Activated naive CD8-positive, alpha-beta T cell treated with anti-CD3 and anti-CD28 coated beads for 36 hours (primary cell): Measurements from ENCODE around the gene CUL2. TPM values are rescaled to one million over a fixed set of nuclear protein-coding genes. Genes with fewer than 3 reads are reported as not detected.
"Not testable (repeated sequence)": the region's sequence is repeated elsewhere in the genome, so short reads cannot be mapped to it uniquely, and the experiment has no call there.

ENCODE experiments used
- DNase-seq: peaks from one replicate; pipeline ENCODE4 v3.0.0; 2021
- H3K27ac Mint-ChIP-seq: one replicate; pipeline ENCODE4 v1.8.0; 2022; ENCODE audit warnings: mild to moderate bottlenecking, moderate library complexity, mixed read lengths
- H3K27me3 Mint-ChIP-seq: one replicate; pipeline ENCODE4 v1.8.0; 2022; ENCODE audit warnings: mild to moderate bottlenecking, mixed read lengths
- H3K36me3 Mint-ChIP-seq: one replicate; pipeline ENCODE4 v1.8.0; 2021; ENCODE audit warnings: mild to moderate bottlenecking, mixed read lengths
- H3K4me1 Mint-ChIP-seq: one replicate; pipeline ENCODE4 v1.8.0; 2021; ENCODE audit warnings: mixed read lengths
- H3K4me3 Mint-ChIP-seq: one replicate; pipeline ENCODE4 v1.8.0; 2022; ENCODE audit warnings: mild to moderate bottlenecking, moderate library complexity, mixed read lengths
- H3K9me3 Mint-ChIP-seq: one replicate; pipeline ENCODE4 v1.8.0; 2022; ENCODE audit warnings: mixed read lengths
- total RNA-seq, 2 experiments: library from RNA; stranded (reverse); gene quantifications; one replicate each; pipeline ENCODE4 v1.2.3, GENCODE V29; 2021

Gene CUL2
- total RNA-seq, 2 experiments from 2014 or later = 50.6 to 51.5 TPM

- no peak overlapping the region for H3K27ac Mint-ChIP-seq
- H3K9me3 Mint-ChIP-seq = no peaks in the 10 kb centered on the region
- peaks cover 22% of the 10 kb centered on the region for H3K27me3 Mint-ChIP-seq
- H3K4me3 Mint-ChIP-seq = no peak overlapping the region
- no peaks in the 10 kb centered on the region for H3K36me3 Mint-ChIP-seq
- no peak for DNase-seq
- H3K4me1 Mint-ChIP-seq = peaks cover 1% of the 10 kb centered on the region
These were observed 6.2 kb upstream of the CUL2 start for GRCh38 chr10:35096312-35096711.

- Mint-ChIP-seq H3K27ac (no peak overlapping the region), H3K9me3 (no peaks in the 10 kb centered on the region), H3K4me1 (peaks cover 22% of the 10 kb centered on the region), H3K27me3 (peaks cover 15% of the 10 kb centered on the region), H3K4me3 (no peak overlapping the region), H3K36me3 (peaks cover 6% of the 10 kb centered on the region)
- DNase-seq = no peak
These were observed 2.7 kb upstream of the CUL2 start for GRCh38 chr10:35092851-35093250.

GRCh38 chr10:35091994-35092790, 2.1 kb upstream of the CUL2 start:
- Mint-ChIP-seq H3K36me3 (peaks cover 12% of the 10 kb centered on the region), H3K4me3 (no peak overlapping the region), H3K4me1 (peaks cover 29% of the 10 kb centered on the region)

GRCh38 chr10:35089611-35090161, 455 bp downstream of the CUL2 start:
- H3K9me3 Mint-ChIP-seq = no peaks in the 10 kb centered on the region
- H3K27ac Mint-ChIP-seq = peak overlapping the region; percentile 87
- no peaks in the 10 kb centered on the region for H3K27me3 Mint-ChIP-seq
- peaks cover 14% of the 10 kb centered on the region for H3K36me3 Mint-ChIP-seq
- peaks cover 44% of the 10 kb centered on the region for H3K4me1 Mint-ChIP-seq
- peak overlapping the region; percentile 91 for H3K4me3 Mint-ChIP-seq
- no peak for DNase-seq

More at GRCh38 chr10:35091994-35092790, 2.1 kb upstream of the CUL2 start:
- H3K9me3 Mint-ChIP-seq = no peaks in the 10 kb centered on the region
- H3K27ac Mint-ChIP-seq = no peak overlapping the region
- DNase-seq = no peak
- H3K27me3 Mint-ChIP-seq = peaks cover 11% of the 10 kb centered on the region

- Mint-ChIP-seq H3K27me3 (no peaks in the 10 kb centered on the region), H3K27ac (no peak overlapping the region), H3K9me3 (peaks cover 3% of the 10 kb centered on the region), H3K4me3 (no peak overlapping the region), H3K36me3 (peaks cover 46% of the 10 kb centered on the region), H3K4me1 (peaks cover 48% of the 10 kb centered on the region)
- DNase-seq = no peak
These were observed 6.9 kb downstream of the CUL2 start for GRCh38 chr10:35083242-35083641.

- Mint-ChIP-seq H3K4me1 (peaks cover 26% of the 10 kb centered on the region), H3K36me3 (peaks cover 35% of the 10 kb centered on the region)
- H3K4me3 Mint-ChIP-seq, DNase-seq, H3K9me3 Mint-ChIP-seq, H3K27me3 Mint-ChIP-seq, H3K27ac Mint-ChIP-seq: not testable (repeated sequence)
These were observed 9.9 kb downstream of the CUL2 start for GRCh38 chr10:35080261-35080660.

GRCh38 chr10:35079763-35080162, 10.4 kb downstream of the CUL2 start:
- H3K9me3 Mint-ChIP-seq = peaks cover 3% of the 10 kb centered on the region
- DNase-seq = no peak
- H3K27ac Mint-ChIP-seq = no peak overlapping the region
- H3K27me3 Mint-ChIP-seq = no peaks in the 10 kb centered on the region
- peaks cover 29% of the 10 kb centered on the region for H3K4me1 Mint-ChIP-seq
- H3K36me3 Mint-ChIP-seq = peaks cover 37% of the 10 kb centered on the region
- no peak overlapping the region for H3K4me3 Mint-ChIP-seq

- no peak for DNase-seq
- Mint-ChIP-seq H3K27me3 (no peaks in the 10 kb centered on the region), H3K4me1 (peaks cover 30% of the 10 kb centered on the region), H3K36me3 (peaks cover 39% of the 10 kb centered on the region), H3K27ac (no peak overlapping the region), H3K4me3 (no peak overlapping the region), H3K9me3 (peaks cover 3% of the 10 kb centered on the region)
These were observed 10.9 kb downstream of the CUL2 start for GRCh38 chr10:35079265-35079664.

GRCh38 chr10:35075228-35075627, 14.9 kb downstream of the CUL2 start:
- Mint-ChIP-seq H3K27me3 (no peaks in the 10 kb centered on the region), H3K9me3 (no peaks in the 10 kb centered on the region), H3K4me3 (no peak overlapping the region), H3K36me3 (peaks cover 9% of the 10 kb centered on the region), H3K27ac (no peak overlapping the region), H3K4me1 (peaks cover 17% of the 10 kb centered on the region)
- no peak for DNase-seq

- Mint-ChIP-seq H3K4me3 (no peak overlapping the region), H3K9me3 (no peaks in the 10 kb centered on the region), H3K27ac (no peak overlapping the region), H3K27me3 (no peaks in the 10 kb centered on the region), H3K4me1 (peaks cover 12% of the 10 kb centered on the region), H3K36me3 (peaks cover 14% of the 10 kb centered on the region)
- DNase-seq = no peak
These were observed 15.9 kb downstream of the CUL2 start for GRCh38 chr10:35074266-35074665.

GRCh38 chr10:35070521-35070920, 19.6 kb downstream of the CUL2 start:
- Mint-ChIP-seq H3K4me1 (peaks cover 11% of the 10 kb centered on the region), H3K36me3 (peaks cover 17% of the 10 kb centered on the region), H3K27me3 (no peaks in the 10 kb centered on the region), H3K9me3 (no peaks in the 10 kb centered on the region), H3K4me3 (no peak overlapping the region), H3K27ac (no peak overlapping the region)
- DNase-seq = no peak

- H3K36me3 Mint-ChIP-seq = peaks cover 15% of the 10 kb centered on the region
These were observed 26.2 kb downstream of the CUL2 start for GRCh38 chr10:35063837-35064454.

GRCh38 chr10:35059481-35059880, 30.7 kb downstream of the CUL2 start:
- Mint-ChIP-seq H3K4me1 (peaks cover 10% of the 10 kb centered on the region), H3K9me3 (no peaks in the 10 kb centered on the region), H3K27ac (no peak overlapping the region), H3K27me3 (no peaks in the 10 kb centered on the region), H3K4me3 (no peak overlapping the region), H3K36me3 (peaks cover 18% of the 10 kb centered on the region)
- no peak for DNase-seq

More at GRCh38 chr10:35063837-35064454, 26.2 kb downstream of the CUL2 start:
- no peak for DNase-seq
- no peaks in the 10 kb centered on the region for H3K27me3 Mint-ChIP-seq
- no peak overlapping the region for H3K4me3 Mint-ChIP-seq
- H3K9me3 Mint-ChIP-seq = no peaks in the 10 kb centered on the region
- H3K27ac Mint-ChIP-seq = no peak overlapping the region
- H3K4me1 Mint-ChIP-seq = peaks cover 4% of the 10 kb centered on the region

- Mint-ChIP-seq H3K27ac (no peak overlapping the region), H3K27me3 (no peaks in the 10 kb centered on the region), H3K4me3 (no peak overlapping the region)
These were observed 31.5 kb downstream of the CUL2 start for GRCh38 chr10:35058686-35059085.

GRCh38 chr10:35058134-35058533, 32.0 kb downstream of the CUL2 start:
- Mint-ChIP-seq H3K27ac (no peak overlapping the region), H3K9me3 (no peaks in the 10 kb centered on the region), H3K27me3 (no peaks in the 10 kb centered on the region), H3K36me3 (peaks cover 18% of the 10 kb centered on the region), H3K4me3 (no peak overlapping the region), H3K4me1 (peaks cover 10% of the 10 kb centered on the region)
- no peak for DNase-seq

More at GRCh38 chr10:35058686-35059085, 31.5 kb downstream of the CUL2 start:
- peaks cover 18% of the 10 kb centered on the region for H3K36me3 Mint-ChIP-seq
- no peak for DNase-seq
- H3K4me1 Mint-ChIP-seq = peaks cover 10% of the 10 kb centered on the region
- H3K9me3 Mint-ChIP-seq = no peaks in the 10 kb centered on the region
